WTC11 (cell line): ENCODE measurements around the gene IRAK2.

Experiments
- CREB1 ChIP-seq: sonication (generic); formaldehyde crosslinking; IDR thresholded peaks from 2 replicates; pipeline ENCODE4 v1.8.0; 2023; ENCODE audit warnings: mild to moderate bottlenecking, missing genetic modification reagents
- JUN ChIP-seq: sonication (generic); formaldehyde crosslinking; IDR thresholded peaks from 2 replicates; pipeline ENCODE4 v1.8.0; 2023; ENCODE audit warnings: mild to moderate bottlenecking, missing genetic modification reagents

- no peak for TF ChIP-seq CREB1
- no peak for TF ChIP-seq JUN (CRISPR knock-in tag)
These were observed 27.5 kb upstream of the IRAK2 start for GRCh38 chr3:10137178-10137577.
